GM12873 (cell line): ENCODE measurements around the gene SMIM41.
A peak's percentile ranks its signal among the peaks of the same experiment; 100 is the strongest.

Source experiments
- TF ChIP-seq, protein P1 (sequence below): IDR thresholded peaks from 2 replicates; pipeline ENCODE4 v1.5.1; 2012; ENCODE audit warnings: low read depth, mild to moderate bottlenecking, moderate library complexity, low read length, control low read depth; ENCODE audit not compliant: insufficient read depth; ENCODE audit errors: missing control alignments

Gene SMIM41

DNA sequence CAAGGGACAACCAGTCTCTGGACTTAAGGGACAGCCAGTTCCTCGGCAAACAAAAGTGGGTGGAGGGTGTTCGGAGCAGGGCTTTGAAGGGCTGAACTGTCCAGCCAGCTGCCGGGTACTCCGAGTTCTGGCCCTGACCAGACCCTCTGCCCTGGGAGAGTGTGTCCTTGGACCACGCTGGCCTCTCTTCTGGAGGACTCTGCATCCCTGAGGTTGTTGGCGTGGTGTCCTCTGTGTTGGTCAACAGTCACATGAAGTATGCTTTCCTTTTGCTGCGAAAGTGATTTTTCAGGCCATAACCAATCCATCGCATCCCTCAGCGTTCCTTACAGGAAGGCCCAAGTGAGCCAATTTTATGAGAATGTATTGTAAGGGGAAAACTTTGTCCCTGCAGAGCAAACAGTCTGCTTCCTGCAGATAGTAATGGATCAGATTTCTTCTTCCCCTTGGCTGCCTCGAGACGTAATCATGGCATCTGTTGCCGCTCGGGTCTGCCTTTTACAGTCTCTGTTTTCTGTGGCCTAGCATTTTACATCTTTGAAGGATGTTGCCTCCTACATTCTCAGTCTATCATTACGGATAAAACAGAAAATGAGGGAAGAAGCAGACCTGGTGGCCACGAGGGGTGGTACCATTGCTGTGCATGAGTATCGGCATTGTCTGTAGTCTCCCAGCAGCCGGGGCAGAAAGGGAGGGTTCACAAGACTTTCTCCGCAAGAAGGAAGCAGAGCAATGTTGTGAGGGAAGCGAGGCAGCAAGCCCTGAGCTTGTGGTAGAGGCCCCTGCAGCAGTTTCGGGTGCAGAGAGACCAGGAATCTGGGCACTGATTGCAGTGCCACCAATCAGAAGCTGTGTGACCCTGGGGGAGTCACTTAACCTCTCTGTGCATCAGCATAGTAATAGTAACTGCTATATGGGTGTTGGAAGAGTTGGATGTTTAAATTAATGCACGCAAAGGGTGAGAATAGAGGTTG is 47.4 kb downstream of the SMIM41 start:
- TF ChIP-seq, protein P1, sequence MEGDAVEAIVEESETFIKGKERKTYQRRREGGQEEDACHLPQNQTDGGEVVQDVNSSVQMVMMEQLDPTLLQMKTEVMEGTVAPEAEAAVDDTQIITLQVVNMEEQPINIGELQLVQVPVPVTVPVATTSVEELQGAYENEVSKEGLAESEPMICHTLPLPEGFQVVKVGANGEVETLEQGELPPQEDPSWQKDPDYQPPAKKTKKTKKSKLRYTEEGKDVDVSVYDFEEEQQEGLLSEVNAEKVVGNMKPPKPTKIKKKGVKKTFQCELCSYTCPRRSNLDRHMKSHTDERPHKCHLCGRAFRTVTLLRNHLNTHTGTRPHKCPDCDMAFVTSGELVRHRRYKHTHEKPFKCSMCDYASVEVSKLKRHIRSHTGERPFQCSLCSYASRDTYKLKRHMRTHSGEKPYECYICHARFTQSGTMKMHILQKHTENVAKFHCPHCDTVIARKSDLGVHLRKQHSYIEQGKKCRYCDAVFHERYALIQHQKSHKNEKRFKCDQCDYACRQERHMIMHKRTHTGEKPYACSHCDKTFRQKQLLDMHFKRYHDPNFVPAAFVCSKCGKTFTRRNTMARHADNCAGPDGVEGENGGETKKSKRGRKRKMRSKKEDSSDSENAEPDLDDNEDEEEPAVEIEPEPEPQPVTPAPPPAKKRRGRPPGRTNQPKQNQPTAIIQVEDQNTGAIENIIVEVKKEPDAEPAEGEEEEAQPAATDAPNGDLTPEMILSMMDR, result no peak

DNA sequence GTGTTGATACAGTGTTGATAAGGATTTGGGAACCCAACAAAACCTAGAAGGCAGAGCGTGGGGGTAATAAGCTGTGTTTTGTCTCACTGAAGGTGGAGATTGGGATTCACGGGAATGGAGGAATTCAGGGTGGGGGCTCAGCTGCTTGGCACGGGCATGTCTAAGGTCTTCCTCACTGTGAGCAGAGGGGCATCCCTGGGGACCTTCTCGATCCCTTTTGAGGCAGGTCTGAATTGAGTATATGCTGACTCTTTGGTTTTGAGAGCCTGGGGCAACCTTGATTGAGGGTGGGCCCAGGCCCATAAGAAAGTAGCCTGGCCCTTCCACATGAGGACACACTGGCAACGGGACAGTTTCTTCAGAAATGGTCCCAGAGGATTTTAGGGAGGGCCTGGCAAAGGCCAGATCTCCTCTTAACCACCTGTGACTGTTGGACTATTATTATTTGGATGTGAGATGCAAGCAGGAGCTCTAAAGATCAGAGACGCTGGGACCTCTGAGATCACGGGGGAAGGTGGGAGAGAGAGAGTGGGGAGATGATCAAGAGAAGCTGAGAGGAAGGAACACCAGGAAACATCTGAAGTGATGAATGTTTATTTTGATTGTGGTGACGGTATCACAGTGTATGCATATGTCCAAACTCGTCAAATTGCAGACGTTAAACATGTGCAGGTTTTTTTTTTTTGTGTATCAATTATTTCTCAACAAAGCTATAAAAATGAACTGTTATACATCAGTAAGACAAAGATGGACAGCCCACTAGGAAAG is 48.4 kb downstream of the SMIM41 start:
- TF ChIP-seq, protein P1, result no peak

DNA sequence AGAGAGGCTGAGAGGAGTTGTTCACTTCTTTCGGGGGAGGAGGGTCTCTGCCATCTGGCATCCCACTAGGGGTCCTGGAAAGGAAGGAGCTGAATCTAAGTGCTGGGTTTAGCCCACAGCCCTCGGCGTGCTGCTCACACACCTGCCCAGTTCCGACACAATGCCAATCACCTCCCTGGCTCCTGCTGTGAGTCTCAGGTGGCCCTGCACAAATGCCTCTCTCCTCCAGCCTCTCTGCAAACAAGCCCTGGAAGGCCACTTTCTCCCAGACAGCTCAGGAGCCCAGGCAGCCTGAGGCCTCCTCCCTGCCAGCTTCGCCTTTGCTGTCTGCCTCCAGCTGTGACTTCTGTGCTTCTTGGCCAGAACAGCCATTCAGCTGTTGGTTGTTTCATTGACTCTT is 51.2 kb downstream of the SMIM41 start:
- TF ChIP-seq, protein P1, result no peak

DNA sequence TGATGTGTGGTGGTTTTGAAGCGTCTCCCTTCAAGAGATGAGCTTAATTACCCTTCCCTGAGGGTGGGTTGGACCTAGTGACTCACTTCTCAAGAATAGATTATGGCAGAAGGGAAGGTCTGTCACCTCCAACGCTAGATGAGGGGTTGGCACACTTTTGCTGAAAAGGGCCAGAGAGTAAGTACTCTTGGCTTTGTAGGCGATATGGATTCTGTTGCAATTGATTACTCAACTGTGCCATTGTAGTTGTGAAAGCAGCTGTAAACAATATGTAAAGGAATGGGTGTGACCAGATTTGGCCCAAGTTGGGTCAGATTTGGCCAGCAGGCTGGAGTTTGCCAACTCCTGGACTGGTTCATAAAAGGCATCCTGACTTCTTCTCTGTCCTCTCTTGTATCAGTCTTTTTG is 53.3 kb downstream of the SMIM41 start:
- TF ChIP-seq, protein P1, result no peak

DNA sequence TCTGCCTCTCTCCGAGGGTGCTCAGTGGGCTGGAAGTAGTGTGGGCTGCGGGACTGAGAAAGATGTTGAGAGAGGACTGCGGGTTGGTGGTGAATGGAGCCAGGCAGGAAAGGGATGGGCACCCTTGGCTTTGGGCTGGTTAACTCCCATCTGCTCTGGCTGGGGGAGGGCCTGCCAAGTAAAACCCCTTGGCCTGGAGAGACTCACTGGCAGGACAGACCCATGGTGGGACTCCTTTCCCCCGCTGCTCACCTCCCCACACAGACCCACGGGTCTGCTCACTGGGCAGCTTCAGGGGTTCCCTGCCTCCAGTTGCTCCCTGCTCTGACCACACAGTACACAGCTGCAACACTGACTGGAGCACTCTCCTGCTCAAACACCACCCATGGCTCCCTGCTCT is 58.2 kb downstream of the SMIM41 start:
- TF ChIP-seq, protein P1, result no peak

DNA sequence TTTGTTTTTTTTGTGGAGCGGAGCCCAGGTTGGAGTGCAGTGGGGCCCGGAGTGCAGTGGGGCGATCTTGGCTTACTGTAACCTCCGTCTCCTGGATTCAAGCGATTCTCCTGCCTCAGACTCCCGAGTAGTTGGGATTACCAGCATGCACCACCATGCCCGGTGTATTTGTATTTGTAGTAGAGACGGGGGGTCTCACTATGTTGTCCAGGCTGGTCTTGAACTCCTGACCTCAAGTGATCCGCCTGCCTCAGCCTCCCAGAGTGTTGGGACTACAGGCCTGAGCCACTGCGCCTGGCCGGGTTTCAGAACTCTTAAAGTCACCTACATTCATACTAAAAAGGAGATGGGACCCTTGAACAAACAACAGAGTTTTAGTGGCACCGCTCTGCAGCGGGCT is 59.6 kb downstream of the SMIM41 start:
- TF ChIP-seq, protein P1, result no peak

DNA sequence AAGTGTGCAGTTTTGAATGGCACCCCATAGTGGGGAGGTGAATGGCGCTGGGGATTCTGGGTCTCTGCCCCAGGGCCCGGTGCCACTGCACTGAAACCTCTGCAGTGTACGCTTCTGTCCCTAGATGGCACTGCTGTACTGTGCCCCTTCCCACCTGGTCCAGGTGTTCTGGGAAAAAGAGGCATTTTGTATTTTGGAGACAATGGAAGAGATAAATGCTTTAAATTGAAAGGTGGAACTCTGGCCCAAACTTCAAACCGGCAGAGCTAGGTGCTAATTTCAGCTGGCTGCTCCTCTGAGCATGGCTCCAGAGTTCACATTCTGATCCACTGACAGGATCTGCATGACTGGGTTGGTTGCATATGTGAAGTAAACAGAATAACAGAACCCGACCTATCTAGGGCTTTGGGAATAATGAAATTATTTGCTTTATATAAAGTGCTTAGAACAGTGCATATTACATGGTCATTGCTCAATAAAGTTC is 60.1 kb downstream of the SMIM41 start:
- TF ChIP-seq, protein P1, result peak; percentile 79
